WTC11 (cell line): Measurements from ENCODE around the gene SLC25A51. TPM values are rescaled to one million over a fixed set of nuclear protein-coding genes. Genes with fewer than 3 reads are reported as not detected.

Experiments
- ATAC-seq: fragments of 200-7000 bp; cut with Tn5 transposase; 2 replicates; pipeline ENCODE4 v1.10.0; 2021; ENCODE audit warnings: mild to moderate bottlenecking, moderate library complexity
- CTCF ChIA-PET: fragments of 300-600 bp; sonication (Branson Sonifier 250); formaldehyde crosslinking; loops from one replicate; lab custom pipeline; 2021; ENCODE audit warnings: antibody characterized with exemption; lab: Charles Lee
- POLR2A ChIA-PET: fragments of 350-600 bp; sonication (Branson Sonifier 250); formaldehyde crosslinking; loops from one replicate; lab custom pipeline; 2021; ENCODE audit warnings: antibody characterized with exemption; lab: Charles Lee
- DNase-seq: peaks from one replicate; pipeline ENCODE4 v3.0.0; 2021; ENCODE audit warnings: low spot score
- H3K27ac Mint-ChIP-seq: 2 replicates; pipeline ENCODE4 v1.8.0; 2021; ENCODE audit warnings: mixed read lengths
- H3K27me3 Mint-ChIP-seq: 2 replicates; pipeline ENCODE4 v1.8.0; 2021; ENCODE audit warnings: low read depth, mild to moderate bottlenecking, moderate library complexity, mixed read lengths
- H3K36me3 Mint-ChIP-seq: 2 replicates; pipeline ENCODE4 v1.8.0; 2021; ENCODE audit warnings: mixed read lengths
- H3K4me1 Mint-ChIP-seq: 2 replicates; pipeline ENCODE4 v1.8.0; 2022; ENCODE audit warnings: mixed read lengths
- H3K4me3 Mint-ChIP-seq: 2 replicates; pipeline ENCODE4 v1.8.0; 2021; ENCODE audit warnings: mild to moderate bottlenecking, moderate library complexity, mixed read lengths
- H3K9me3 Mint-ChIP-seq: 2 replicates; pipeline ENCODE4 v1.8.0; 2021; ENCODE audit warnings: mixed read lengths
- AR ChIP-seq: fragments of 250-450 bp; sonication (Bioruptor Pico); IDR thresholded peaks from 2 replicates; pipeline ENCODE4 v1.9.0; 2021; ENCODE audit warnings: mild to moderate bottlenecking
- CBFB ChIP-seq: sonication (generic); formaldehyde crosslinking; IDR thresholded peaks from 2 replicates; pipeline ENCODE4 v1.8.1; 2022; ENCODE audit warnings: mild to moderate bottlenecking, low read depth, missing genetic modification reagents
- CDX4 ChIP-seq: fragments of 250-450 bp; sonication (Bioruptor Pico); IDR thresholded peaks from 2 replicates; pipeline ENCODE4 v1.9.0; 2021; ENCODE audit warnings: moderate library complexity, mild to moderate bottlenecking, inconsistent platforms, borderline replicate concordance
- E2F5 ChIP-seq: sonication (generic); formaldehyde crosslinking; IDR thresholded peaks from 2 replicates; pipeline ENCODE4 v1.8.1; 2022; ENCODE audit warnings: mild to moderate bottlenecking, moderate library complexity, missing genetic modification reagents
- ESRRA ChIP-seq: sonication (generic); formaldehyde crosslinking; IDR thresholded peaks from 2 replicates; pipeline ENCODE4 v1.8.1; 2022; ENCODE audit warnings: mild to moderate bottlenecking, missing genetic modification reagents, borderline replicate concordance
- JAZF1 ChIP-seq: fragments of 250-450 bp; sonication (Bioruptor Pico); IDR thresholded peaks from 2 replicates; pipeline ENCODE4 v1.9.0; 2021; ENCODE audit warnings: moderate library complexity, mild to moderate bottlenecking, inconsistent platforms
- KAT7 ChIP-seq: sonication (generic); formaldehyde crosslinking; IDR thresholded peaks from 2 replicates; pipeline ENCODE4 v1.8.1; 2023; ENCODE audit warnings: missing genetic modification reagents, mild to moderate bottlenecking, borderline replicate concordance
- SMAD3 ChIP-seq: sonication (generic); formaldehyde crosslinking; IDR thresholded peaks from 2 replicates; pipeline ENCODE4 v1.8.0; 2022; ENCODE audit warnings: missing genetic modification reagents, mild to moderate bottlenecking, borderline replicate concordance
- SMAD4 ChIP-seq: sonication (generic); formaldehyde crosslinking; IDR thresholded peaks from 2 replicates; pipeline ENCODE4 v1.8.0; 2022; ENCODE audit warnings: mild to moderate bottlenecking, missing genetic modification reagents
- TCF7 ChIP-seq: sonication (generic); formaldehyde crosslinking; IDR thresholded peaks from 2 replicates; pipeline ENCODE4 v1.8.0; 2022; ENCODE audit warnings: mild to moderate bottlenecking, low read depth, missing genetic modification reagents, moderate library complexity
- ZNF138 ChIP-seq: sonication (generic); formaldehyde crosslinking; conservative IDR thresholded peaks from 2 replicates; pipeline ENCODE4 v1.8.1; 2022; ENCODE audit warnings: mild to moderate bottlenecking, moderate library complexity, missing genetic modification reagents
- ZNF263 ChIP-seq: sonication (generic); formaldehyde crosslinking; IDR thresholded peaks from 2 replicates; pipeline ENCODE4 v1.8.1; 2022; ENCODE audit warnings: low read depth, mild to moderate bottlenecking, moderate library complexity, missing genetic modification reagents
- ZNF317 ChIP-seq: sonication (generic); formaldehyde crosslinking; IDR thresholded peaks from 2 replicates; pipeline ENCODE4 v1.8.1; 2023; ENCODE audit warnings: low read depth, mild to moderate bottlenecking, moderate library complexity, missing genetic modification reagents, borderline replicate concordance
- ZNF416 ChIP-seq: fragments of 250-450 bp; sonication (Bioruptor Pico); IDR thresholded peaks from 2 replicates; pipeline ENCODE4 v1.9.0; 2021; ENCODE audit warnings: mild to moderate bottlenecking, inconsistent platforms
- total RNA-seq: library from RNA; stranded (reverse); gene quantifications from 3 replicates; pipeline ENCODE4 v1.2.3, GENCODE V29; 2021
- TF ChIP-seq, protein P1 (sequence below): fragments of 200-600 bp; IDR thresholded peaks from 2 replicates; pipeline ENCODE4 v1.8.0; 2022; ENCODE audit warnings: antibody characterized with exemption

The SLC25A51 gene
- total RNA-seq, 1 experiment from 2014 or later = 15.4 TPM

DNA sequence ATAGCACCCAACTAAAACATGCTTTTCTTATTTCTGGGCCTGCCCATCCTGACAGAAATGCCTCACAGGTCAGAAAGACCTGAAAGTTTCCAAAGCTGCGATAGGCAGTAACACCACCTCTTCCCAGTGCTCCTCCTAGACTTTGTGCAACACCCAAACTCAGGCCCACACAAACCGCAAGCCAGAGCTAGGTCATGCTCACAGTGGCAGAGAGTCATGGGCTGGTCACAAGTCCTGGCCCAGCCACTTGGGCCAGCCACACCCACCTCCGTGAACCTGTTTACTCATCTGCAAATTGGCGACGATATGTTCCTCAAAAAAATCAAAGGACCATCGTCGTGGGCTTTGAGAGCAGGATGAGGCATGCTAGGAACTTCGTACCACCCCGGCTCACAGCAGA lies 44.0 kb upstream of the SLC25A51 start:
- H3K4me3 Mint-ChIP-seq = no peak overlapping the region
- ChIA-PET POLR2A (no interaction called here), CTCF (no interaction called here)
- DNase-seq = no peak
- ATAC-seq = no peak
- H3K27ac Mint-ChIP-seq = no peak overlapping the region
- peaks cover 23% of the 10 kb centered on the region for H3K4me1 Mint-ChIP-seq
- no peak for TF ChIP-seq SMAD3 (CRISPR knock-in tag)
- TF ChIP-seq ZNF263 (CRISPR knock-in tag) = no peak
- TF ChIP-seq ZNF138 (CRISPR knock-in tag) = no peak
- TF ChIP-seq KAT7 (CRISPR knock-in tag) = no peak
- TF ChIP-seq AR (CRISPR knock-in tag) = no peak
- TF ChIP-seq SMAD4 (CRISPR knock-in tag) = no peak
- TF ChIP-seq CBFB = no peak
- no peak for TF ChIP-seq JAZF1
- no peak for TF ChIP-seq CDX4 (CRISPR knock-in tag)
- H3K27me3 Mint-ChIP-seq = no peaks in the 10 kb centered on the region
- H3K36me3 Mint-ChIP-seq = peaks cover 15% of the 10 kb centered on the region
- no peaks in the 10 kb centered on the region for H3K9me3 Mint-ChIP-seq

DNA sequence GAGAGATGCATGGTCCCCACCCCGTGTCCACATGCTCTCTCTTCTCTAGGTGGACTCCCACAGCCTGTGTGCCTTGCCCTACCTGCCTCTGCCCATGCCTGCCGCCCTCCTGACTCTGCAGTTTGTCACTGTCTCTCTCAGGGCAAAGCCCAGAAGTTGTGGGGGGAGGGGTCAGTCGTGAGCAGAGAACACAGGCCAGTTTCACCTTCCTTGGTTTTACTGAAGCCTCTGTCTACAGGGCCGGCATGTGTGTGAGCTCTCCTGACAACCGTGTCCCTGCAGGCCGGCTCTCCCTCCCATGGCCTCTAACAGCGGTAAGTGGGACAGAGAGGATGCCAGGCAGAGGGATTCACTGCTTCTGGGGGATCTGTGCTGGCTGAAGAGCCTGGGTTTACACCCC lies 43.5 kb upstream of the SLC25A51 start:
- CTCF ChIA-PET = interaction anchor here (0.6 to 1.0 kb wide), 2 partner anchors 78 to 98 kb away, joined by 3 to 7 read pairs; no protein-coding TSS in a partner anchor
- no peak for TF ChIP-seq E2F5 (CRISPR knock-in tag)
- DNase-seq (no peak), ATAC-seq (no peak)
- POLR2A ChIA-PET = no interaction called here
- Mint-ChIP-seq H3K36me3 (peaks cover 13% of the 10 kb centered on the region), H3K4me3 (no peak overlapping the region), H3K9me3 (no peaks in the 10 kb centered on the region), H3K4me1 (peaks cover 26% of the 10 kb centered on the region), H3K27me3 (no peaks in the 10 kb centered on the region), H3K27ac (no peak overlapping the region)

GRCh38 chr9:37946971-37947370 lies 43.0 kb upstream of the SLC25A51 start:
- no peak for DNase-seq
- POLR2A ChIA-PET = no interaction called here
- TF ChIP-seq ZNF317 (CRISPR knock-in tag) = no peak
- no peak for TF ChIP-seq ESRRA (CRISPR knock-in tag)
- TF ChIP-seq, protein P1, sequence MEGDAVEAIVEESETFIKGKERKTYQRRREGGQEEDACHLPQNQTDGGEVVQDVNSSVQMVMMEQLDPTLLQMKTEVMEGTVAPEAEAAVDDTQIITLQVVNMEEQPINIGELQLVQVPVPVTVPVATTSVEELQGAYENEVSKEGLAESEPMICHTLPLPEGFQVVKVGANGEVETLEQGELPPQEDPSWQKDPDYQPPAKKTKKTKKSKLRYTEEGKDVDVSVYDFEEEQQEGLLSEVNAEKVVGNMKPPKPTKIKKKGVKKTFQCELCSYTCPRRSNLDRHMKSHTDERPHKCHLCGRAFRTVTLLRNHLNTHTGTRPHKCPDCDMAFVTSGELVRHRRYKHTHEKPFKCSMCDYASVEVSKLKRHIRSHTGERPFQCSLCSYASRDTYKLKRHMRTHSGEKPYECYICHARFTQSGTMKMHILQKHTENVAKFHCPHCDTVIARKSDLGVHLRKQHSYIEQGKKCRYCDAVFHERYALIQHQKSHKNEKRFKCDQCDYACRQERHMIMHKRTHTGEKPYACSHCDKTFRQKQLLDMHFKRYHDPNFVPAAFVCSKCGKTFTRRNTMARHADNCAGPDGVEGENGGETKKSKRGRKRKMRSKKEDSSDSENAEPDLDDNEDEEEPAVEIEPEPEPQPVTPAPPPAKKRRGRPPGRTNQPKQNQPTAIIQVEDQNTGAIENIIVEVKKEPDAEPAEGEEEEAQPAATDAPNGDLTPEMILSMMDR = no peak
- no peak for TF ChIP-seq ZNF416
- TF ChIP-seq TCF7 (CRISPR knock-in tag) = no peak
- TF ChIP-seq, all 79 proteins: peak for 0
- Mint-ChIP-seq H3K9me3 (no peaks in the 10 kb centered on the region), H3K36me3 (peaks cover 9% of the 10 kb centered on the region; the same call in 1 of the 2 replicates), H3K27me3 (no peaks in the 10 kb centered on the region), H3K4me1 (peaks cover 26% of the 10 kb centered on the region), H3K27ac (no peak overlapping the region), H3K4me3 (no peak overlapping the region)
- CTCF ChIA-PET = interaction anchor here (0.6 to 1.0 kb wide), 2 partner anchors 78 to 98 kb away, joined by 3 to 7 read pairs; no protein-coding TSS in a partner anchor
- ATAC-seq = no peak
